D721Med (cell line): ENCODE measurements around the gene RNASEH2A.
"Not testable (repeated sequence)": the region's sequence is repeated elsewhere in the genome, so short reads cannot be mapped to it uniquely, and the experiment has no call there.

Source experiments
- DNase-seq: peaks from one replicate; pipeline ENCODE4 v3.0.0; 2011; ENCODE audit warnings: low spot score; ENCODE audit not compliant: insufficient read length
- FAIRE-seq: peaks from 2 replicates; lab custom pipeline; 2011; peaks lifted over from hg19 to GRCh38; lab: Jason Lieb, UNC
- CTCF ChIP-seq: IDR thresholded peaks from 2 replicates; pipeline ENCODE4 v1.5.1; 2012; ENCODE audit warnings: mild to moderate bottlenecking, control low read depth; ENCODE audit not compliant: insufficient read depth; ENCODE audit errors: missing control alignments

RNASEH2A gene

DNA sequence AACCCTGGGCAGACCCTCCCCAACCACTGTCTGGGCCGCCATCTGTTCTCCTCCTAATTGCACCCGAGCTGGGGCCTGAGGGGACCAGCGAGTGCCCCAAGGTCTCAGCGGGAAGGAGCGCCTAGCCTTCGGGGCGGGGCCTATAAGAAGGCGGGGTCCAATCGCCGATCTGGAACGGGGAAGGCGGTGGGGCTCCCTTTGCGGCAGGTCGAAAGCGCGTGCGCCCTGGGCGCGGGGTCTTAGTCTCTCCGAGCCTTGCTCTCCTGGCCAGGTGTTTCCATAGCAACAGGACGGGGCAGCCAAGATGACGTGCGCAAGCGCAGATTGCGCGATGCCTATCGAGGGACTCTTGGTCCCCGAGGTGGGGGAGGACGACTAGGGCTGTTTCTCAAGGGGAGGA, 34.7 kb downstream of the RNASEH2A start:
- no peak for DNase-seq
- no peak for FAIRE-seq
- TF ChIP-seq CTCF: no peak

- FAIRE-seq (no peak), DNase-seq (no peak)
- TF ChIP-seq CTCF: no peak
Measured at GRCh38 chr19:12842511-12842910, 36.1 kb downstream of the RNASEH2A start.

GRCh38 chr19:12843328-12843727, 36.9 kb downstream of the RNASEH2A start:
- DNase-seq (no peak), FAIRE-seq (no peak)
- TF ChIP-seq CTCF: no peak

- TF ChIP-seq CTCF: no peak
- FAIRE-seq (no peak), DNase-seq (no peak)
Measured at GRCh38 chr19:12843999-12844732, 37.8 kb downstream of the RNASEH2A start.

GRCh38 chr19:12846613-12847012, 40.2 kb downstream of the RNASEH2A start:
- not testable (repeated sequence) for FAIRE-seq, DNase-seq

GRCh38 chr19:12847159-12848139, 41.1 kb downstream of the RNASEH2A start:
- FAIRE-seq (no peak), DNase-seq (peak; percentile 73)
- TF ChIP-seq CTCF: peak; percentile 96

DNA sequence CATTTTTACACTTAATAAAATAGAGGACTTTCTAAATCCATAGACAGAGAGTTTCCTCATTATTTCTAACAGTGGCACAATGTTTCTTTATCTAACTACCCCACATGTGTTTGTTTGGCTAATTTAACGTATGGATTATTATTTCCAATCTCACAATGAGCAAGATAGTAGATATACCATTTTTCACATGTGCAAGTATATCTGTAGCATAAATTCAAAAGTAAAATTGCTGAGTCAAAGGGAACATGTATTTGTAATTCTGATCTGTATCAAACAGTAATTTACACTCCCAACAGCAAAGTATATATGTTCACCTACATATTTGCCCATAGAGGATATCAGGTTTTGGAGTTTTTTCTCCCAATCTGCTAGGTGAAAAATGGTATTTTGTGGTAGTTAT, 50.3 kb downstream of the RNASEH2A start:
- no peak for TF ChIP-seq CTCF
- no peak for DNase-seq
- no peak for FAIRE-seq
